Upper lobe of left lung (tissue), 4 donors: ENCODE data around the gene AGMO.

Experiments used
- EP300 ChIP-seq, 4 donors: sonication (generic); formaldehyde crosslinking; IDR thresholded peaks; one replicate each; pipeline ENCODE4 v1.5.1; 2017; ENCODE audit warnings: antibody characterized with exemption in 4 of 4, control low read depth in 2 of 4
- POLR2A ChIP-seq, 4 donors: fragments of 450-650 bp; IDR thresholded peaks; one replicate each; pipeline ENCODE4 v1.5.1; 2016 to 2017; ENCODE audit warnings: antibody characterized with exemption in 4 of 4, mild to moderate bottlenecking in 2 of 4
- POLR2AphosphoS5 ChIP-seq, 2 donors: sonication (generic); formaldehyde crosslinking; IDR thresholded peaks; one replicate each; pipeline ENCODE4 v1.5.1; 2017; ENCODE audit warnings: antibody characterized with exemption in 2 of 2
- TF ChIP-seq, protein P1 (sequence below), 6 experiments: fragments of 450-650 bp in 4 of 6; fragments of 200-600 bp in 2 of 6; sonication (generic) in 2 of 6; IDR thresholded peaks; one replicate each; pipeline ENCODE4 v1.5.1; 2016 to 2019; ENCODE audit warnings: antibody characterized with exemption in 6 of 6

DNA sequence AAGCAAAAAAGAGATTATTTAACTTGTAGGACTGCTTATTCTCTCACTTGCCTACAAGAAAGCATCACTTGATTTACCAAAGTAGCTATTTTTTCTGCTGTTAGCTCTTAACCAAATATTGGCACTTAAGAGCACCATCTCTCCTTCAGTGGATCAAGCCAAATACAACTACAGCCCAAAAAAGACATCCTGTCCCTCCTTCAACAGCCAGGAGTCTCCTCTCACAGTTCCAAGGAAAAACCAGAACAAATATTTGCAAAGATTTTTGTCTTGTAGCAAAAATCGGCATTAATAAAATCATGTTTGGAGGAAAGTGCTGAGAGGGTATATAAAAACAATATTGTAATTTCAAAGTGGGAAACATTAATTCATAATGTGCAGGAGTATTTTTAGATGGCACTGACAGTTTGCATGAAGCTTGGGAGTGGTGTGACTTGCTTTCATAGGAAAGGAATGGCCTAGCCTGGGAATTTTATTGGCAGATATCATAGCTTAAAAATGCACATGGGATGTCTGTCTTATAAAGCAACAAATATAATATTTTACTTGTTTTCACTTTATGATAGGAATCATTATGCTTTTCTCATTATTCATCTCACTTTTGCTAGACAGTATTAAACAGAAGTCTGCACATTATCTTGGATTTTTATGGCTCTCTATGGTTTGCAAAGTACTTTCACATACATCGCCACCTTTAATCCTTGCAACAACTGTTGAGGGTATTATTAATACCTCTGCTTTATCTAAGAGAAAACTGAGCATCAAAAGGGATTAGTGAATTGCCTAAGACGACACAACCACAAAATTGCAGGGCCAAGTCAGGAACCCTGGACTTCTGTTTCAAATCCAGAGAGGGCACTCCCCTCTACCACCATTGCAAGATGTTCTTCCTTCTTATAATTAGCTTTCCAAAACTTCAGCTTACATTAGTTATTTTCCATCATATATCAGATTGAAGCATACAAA, 103.5 kb downstream of the AGMO start:
- TF ChIP-seq, protein P1, sequence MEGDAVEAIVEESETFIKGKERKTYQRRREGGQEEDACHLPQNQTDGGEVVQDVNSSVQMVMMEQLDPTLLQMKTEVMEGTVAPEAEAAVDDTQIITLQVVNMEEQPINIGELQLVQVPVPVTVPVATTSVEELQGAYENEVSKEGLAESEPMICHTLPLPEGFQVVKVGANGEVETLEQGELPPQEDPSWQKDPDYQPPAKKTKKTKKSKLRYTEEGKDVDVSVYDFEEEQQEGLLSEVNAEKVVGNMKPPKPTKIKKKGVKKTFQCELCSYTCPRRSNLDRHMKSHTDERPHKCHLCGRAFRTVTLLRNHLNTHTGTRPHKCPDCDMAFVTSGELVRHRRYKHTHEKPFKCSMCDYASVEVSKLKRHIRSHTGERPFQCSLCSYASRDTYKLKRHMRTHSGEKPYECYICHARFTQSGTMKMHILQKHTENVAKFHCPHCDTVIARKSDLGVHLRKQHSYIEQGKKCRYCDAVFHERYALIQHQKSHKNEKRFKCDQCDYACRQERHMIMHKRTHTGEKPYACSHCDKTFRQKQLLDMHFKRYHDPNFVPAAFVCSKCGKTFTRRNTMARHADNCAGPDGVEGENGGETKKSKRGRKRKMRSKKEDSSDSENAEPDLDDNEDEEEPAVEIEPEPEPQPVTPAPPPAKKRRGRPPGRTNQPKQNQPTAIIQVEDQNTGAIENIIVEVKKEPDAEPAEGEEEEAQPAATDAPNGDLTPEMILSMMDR (IDR thresholded peaks at IDR 0.05) = no peak
- TF ChIP-seq POLR2A (IDR thresholded peaks at IDR 0.05) (no peak), EP300 (IDR thresholded peaks at IDR 0.05) (no peak), POLR2AphosphoS5 (IDR thresholded peaks at IDR 0.05) (no peak)
